Right lobe of liver (tissue), 6 donors: ENCODE data around the gene NCBP1. TPM values are rescaled to one million over a fixed set of nuclear protein-coding genes. Genes with fewer than 3 reads are reported as not detected.

Experiments
- ATAC-seq, 4 donors: fragments of 200-7000 bp; cut with Tn5 transposase; one replicate each; pipeline ENCODE4 v1.9.1; 2020; ENCODE audit warnings: mild to moderate bottlenecking in 4 of 4, moderate library complexity in 4 of 4
- DNase-seq, 3 donors: peaks; one replicate each; pipeline ENCODE4 v3.0.0-alpha.2; 2020
- H3K27ac ChIP-seq, 3 donors: fragments of 200-600 bp; one replicate each; pipeline ENCODE4 v1.8.0; 2022
- H3K27me3 ChIP-seq, 2 donors: fragments of 200-600 bp; one replicate each; pipeline ENCODE4 v1.8.0; 2022
- H3K36me3 ChIP-seq, 4 donors: fragments of 200-600 bp; sonication (generic) in 1 of 4; one replicate each; pipeline versions ENCODE4 v1.5.1 to v1.8.0; 2017 to 2022; ENCODE audit warnings: control low read depth in 1 of 4
- H3K4me1 ChIP-seq, 4 donors: fragments of 200-600 bp; sonication (generic) in 1 of 4; one replicate each; pipeline versions ENCODE4 v1.5.1 to v1.8.0; 2017 to 2022; ENCODE audit warnings: control low read depth in 1 of 4
- H3K4me3 ChIP-seq, 3 donors: fragments of 200-600 bp; one replicate each; pipeline ENCODE4 v1.8.0; 2022
- H3K9me3 ChIP-seq, 4 donors: fragments of 200-600 bp; sonication (generic) in 1 of 4; one replicate each; pipeline versions ENCODE4 v1.5.1 to v1.8.0; 2017 to 2022; ENCODE audit warnings: control low read depth in 1 of 4
- POLR2A ChIP-seq: fragments of 450-650 bp; IDR thresholded peaks from one replicate; pipeline ENCODE4 v1.6.1; 2017; ENCODE audit warnings: antibody characterized with exemption, mild to moderate bottlenecking
- WGBS: methylation state at CpG from one replicate; pipeline ENCODE4 v1.1.6; 2018; ENCODE audit warnings: low coverage, low lambda C conversion rate; ENCODE audit not compliant: insufficient coverage; ENCODE audit errors: missing lambda C conversion rate; 5-methylcytosine and 5-hydroxymethylcytosine counted together
- intact Hi-C, 2 donors: fragments of 100-400 bp; cut with DNase I; formaldehyde crosslinking; loops; one replicate each; pipeline versions ENCODE4 v1.11.2 to v1.14.1; 2022
- total RNA-seq, 6 experiments: library from RNA; depleted of rRNA in 2 of 6; stranded (reverse); fragments of >200 nt in 2 of 6; fragmentation: NEBNext Ultra II Directional in 3 of 6; extraction: Animal tissue kit (Norgen Biotek cat#: 25700) in 3 of 6; gene quantifications; one replicate each; pipeline versions ENCODE4 v1.1.0 to v1.2.4, GENCODE V29; 2016 to 2023
- TF ChIP-seq, protein P1 (sequence below), 4 donors: fragments of 200-600 bp in 3 of 4; fragments of 450-650 bp in 1 of 4; IDR thresholded peaks; one replicate each; pipeline versions ENCODE4 v1.5.1 to v1.8.0; 2016 to 2022; ENCODE audit warnings: antibody characterized with exemption in 4 of 4, mild to moderate bottlenecking in 2 of 4
- donor health status: DM: no; HTN: yes; CAD: no.
- donor health status: DM: no; HTN: no; CAD: no.
- donor health status: DM: no; HTN: no; CAD: no.
- donor health status: DM: no; HTN: yes; CAD: no.
- donor health status: DM: no; HTN: yes; CAD: no.

NCBP1 gene
- total RNA-seq, 6 experiments from 2014 or later, result 10.9 to 15.3 (median 12.5) TPM

DNA sequence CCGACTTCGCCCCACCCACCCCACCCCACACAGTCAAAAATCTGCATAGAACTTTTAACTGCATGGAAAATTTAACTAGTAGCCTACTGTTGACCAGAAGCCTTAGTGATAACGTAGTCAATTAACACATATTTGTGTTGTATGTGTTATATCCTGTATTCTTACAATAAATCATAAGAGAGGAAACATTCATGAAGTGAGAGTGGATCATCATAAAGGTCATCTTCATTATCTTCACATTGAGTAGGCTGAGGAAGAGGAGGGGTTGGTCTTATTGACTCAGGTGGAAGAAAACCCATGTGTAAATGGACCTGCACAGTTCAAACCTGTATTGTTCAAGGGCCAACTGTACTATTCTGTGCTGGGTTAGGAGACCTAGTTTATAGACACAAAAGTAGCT is 32.1 kb downstream of the NCBP1 start:
- no peaks in the 10 kb centered on the region for H3K4me1 ChIP-seq
- peaks cover 0 to 91% (median 47%) of the 10 kb centered on the region in 4 donors for H3K36me3 ChIP-seq
- H3K27me3 ChIP-seq, result no peaks in the 10 kb centered on the region
- TF ChIP-seq POLR2A, result no peak
- TF ChIP-seq, protein P1, sequence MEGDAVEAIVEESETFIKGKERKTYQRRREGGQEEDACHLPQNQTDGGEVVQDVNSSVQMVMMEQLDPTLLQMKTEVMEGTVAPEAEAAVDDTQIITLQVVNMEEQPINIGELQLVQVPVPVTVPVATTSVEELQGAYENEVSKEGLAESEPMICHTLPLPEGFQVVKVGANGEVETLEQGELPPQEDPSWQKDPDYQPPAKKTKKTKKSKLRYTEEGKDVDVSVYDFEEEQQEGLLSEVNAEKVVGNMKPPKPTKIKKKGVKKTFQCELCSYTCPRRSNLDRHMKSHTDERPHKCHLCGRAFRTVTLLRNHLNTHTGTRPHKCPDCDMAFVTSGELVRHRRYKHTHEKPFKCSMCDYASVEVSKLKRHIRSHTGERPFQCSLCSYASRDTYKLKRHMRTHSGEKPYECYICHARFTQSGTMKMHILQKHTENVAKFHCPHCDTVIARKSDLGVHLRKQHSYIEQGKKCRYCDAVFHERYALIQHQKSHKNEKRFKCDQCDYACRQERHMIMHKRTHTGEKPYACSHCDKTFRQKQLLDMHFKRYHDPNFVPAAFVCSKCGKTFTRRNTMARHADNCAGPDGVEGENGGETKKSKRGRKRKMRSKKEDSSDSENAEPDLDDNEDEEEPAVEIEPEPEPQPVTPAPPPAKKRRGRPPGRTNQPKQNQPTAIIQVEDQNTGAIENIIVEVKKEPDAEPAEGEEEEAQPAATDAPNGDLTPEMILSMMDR (IDR thresholded peaks at IDR 0.05), result no peak
- no peak overlapping the region for H3K4me3 ChIP-seq
- no peak for ATAC-seq
- no peak for DNase-seq
- 79% methylated on average over 3 of the region's 3 CpGs for WGBS
- no peak overlapping the region for H3K27ac ChIP-seq
- intact Hi-C loops, result no loop called here
- no peaks in the 10 kb centered on the region for H3K9me3 ChIP-seq

DNA sequence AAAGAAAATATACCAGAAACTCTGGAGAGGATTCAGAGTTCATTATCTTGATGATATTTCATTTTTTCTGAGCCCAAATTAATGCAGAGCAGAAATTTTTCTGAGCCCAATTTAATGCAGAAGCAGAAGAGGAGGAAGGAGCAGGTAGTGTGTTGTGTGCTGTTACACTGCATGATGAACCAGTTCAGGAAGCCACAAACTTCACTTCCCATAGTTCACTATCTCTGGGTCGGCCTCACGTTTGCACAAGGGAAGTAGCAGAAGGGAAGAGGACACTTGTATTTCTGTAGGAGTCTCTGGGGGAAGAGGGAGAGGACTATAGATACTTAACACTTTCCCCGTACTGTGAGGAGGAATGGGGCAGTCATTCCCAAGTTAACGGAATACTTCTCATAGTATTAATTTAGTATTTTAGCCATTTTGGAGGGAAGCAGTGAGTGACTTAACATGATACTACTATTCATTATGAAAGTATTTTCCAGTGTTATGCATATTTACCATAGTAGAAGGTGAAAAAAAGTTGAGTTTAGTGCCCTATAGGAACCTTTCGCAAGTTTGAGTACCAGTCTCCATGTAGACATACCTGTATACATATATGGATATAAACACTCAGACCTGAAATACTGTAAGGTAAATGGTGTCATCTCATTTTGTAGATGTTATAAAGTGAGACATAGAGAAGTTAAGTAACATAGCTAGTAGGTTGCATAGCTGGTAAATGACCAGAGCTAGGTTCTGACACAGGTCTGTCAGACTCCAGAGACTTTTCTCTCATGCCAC is 33.5 kb downstream of the NCBP1 start:
- DNase-seq, result no peak
- 69% methylated on average over 5 of the region's 5 CpGs for WGBS
- intact Hi-C loops, result no loop called here
- no peaks in the 10 kb centered on the region for H3K4me1 ChIP-seq
- H3K9me3 ChIP-seq, result no peaks in the 10 kb centered on the region
- peak in 3 of 4 donors; percentile 34 to 60 (median 45) for ATAC-seq
- TF ChIP-seq, protein P1 (IDR thresholded peaks at IDR 0.05), result no peak
- no peak for TF ChIP-seq POLR2A
- no peak overlapping the region for H3K27ac ChIP-seq
- H3K4me3 ChIP-seq, result no peak overlapping the region
- no peaks in the 10 kb centered on the region for H3K27me3 ChIP-seq
- H3K36me3 ChIP-seq, result peaks cover 0 to 94% (median 45%) of the 10 kb centered on the region in 4 donors

DNA sequence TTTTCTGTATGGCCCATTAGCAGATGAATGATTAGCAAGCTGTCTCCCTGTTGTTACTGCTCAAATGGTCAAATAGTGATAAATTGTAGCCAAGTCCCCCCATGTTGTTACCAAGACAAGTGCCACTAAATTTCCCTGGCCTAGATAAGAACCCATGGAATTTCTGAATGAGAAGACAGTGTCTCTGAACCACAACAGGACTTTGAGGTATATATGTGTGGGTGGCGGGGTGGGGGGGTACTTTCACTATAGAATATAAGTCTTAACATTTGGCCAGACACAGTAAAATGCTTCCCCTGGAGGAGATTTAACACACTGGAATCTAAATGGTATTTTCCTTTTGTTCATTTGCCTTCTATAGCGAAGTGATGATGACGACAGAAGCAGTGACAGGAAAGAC is 34.9 kb downstream of the NCBP1 start:
- no peaks in the 10 kb centered on the region for H3K27me3 ChIP-seq
- TF ChIP-seq POLR2A, result no peak
- TF ChIP-seq, protein P1 (IDR thresholded peaks at IDR 0.05), result no peak
- H3K36me3 ChIP-seq, result peaks cover 0 to 96% (median 45%) of the 10 kb centered on the region in 4 donors
- ATAC-seq, result no peak
- H3K9me3 ChIP-seq, result no peaks in the 10 kb centered on the region
- H3K4me3 ChIP-seq, result no peak overlapping the region
- DNase-seq, result no peak
- no peak overlapping the region for H3K27ac ChIP-seq
- 96% methylated on average over 3 of the region's 3 CpGs for WGBS
- intact Hi-C loops, result no loop called here
- no peaks in the 10 kb centered on the region for H3K4me1 ChIP-seq

DNA sequence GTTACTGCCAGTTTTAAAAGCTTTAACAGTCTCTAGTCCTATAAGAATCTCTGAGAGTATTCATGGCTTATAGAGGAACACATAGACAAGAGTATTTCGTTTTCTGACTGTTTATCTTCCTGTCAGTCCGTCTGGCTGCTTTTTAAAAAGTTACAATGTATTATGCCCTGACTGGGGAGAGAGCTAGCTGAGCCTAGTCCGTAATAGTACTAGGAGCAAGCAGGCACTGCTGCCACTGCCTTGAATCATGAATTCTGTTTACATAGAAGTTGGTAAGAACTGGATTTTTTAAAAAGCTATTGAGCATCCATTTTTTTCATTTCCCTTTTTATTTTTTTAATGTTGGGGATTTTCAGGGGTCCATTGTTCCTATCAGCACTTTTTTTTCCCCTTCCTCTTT is 37.0 kb downstream of the NCBP1 start:
- ATAC-seq (no peak), DNase-seq (no peak)
- WGBS, result 86% methylated on average over 3 of the region's 3 CpGs
- H3K27ac ChIP-seq, result no peak overlapping the region
- peaks cover 0 to 88% (median 40%) of the 10 kb centered on the region in 4 donors for H3K36me3 ChIP-seq
- TF ChIP-seq POLR2A, result no peak
- TF ChIP-seq, protein P1 (IDR thresholded peaks at IDR 0.05), result no peak
- peaks cover 0 to 10% (median 2%) of the 10 kb centered on the region in 4 donors for H3K4me1 ChIP-seq
- H3K27me3 ChIP-seq, result no peaks in the 10 kb centered on the region
- H3K9me3 ChIP-seq, result no peaks in the 10 kb centered on the region
- H3K4me3 ChIP-seq, result no peak overlapping the region
- intact Hi-C loops, result no loop called here
